ENCODE measurements around the gene MYRIP. TPM values are rescaled to one million over a fixed set of nuclear protein-coding genes. Genes with fewer than 3 reads are reported as not detected.
"Not testable (repeated sequence)": the region's sequence is repeated elsewhere in the genome, so short reads cannot be mapped to it uniquely, and the experiment has no call there.

The MYRIP gene
- polyA plus RNA-seq (ENCODE audit: insufficient read length in 12 of 12), result 1 to 10 TPM in 5 of 12 donors, under 1 TPM in 6, not detected in 1; 0.64 to 3.5 (median 0.93) TPM
- long read RNA-seq, donor 1, result 0 reads
- long read RNA-seq, donor 2, result 0 reads
- long read RNA-seq, donor 3, result 0 reads
- long read RNA-seq, donor 4, result 0 reads
- long read RNA-seq, donor 5, result 0 reads
- long read RNA-seq, donor 6, result 0 reads
- long read RNA-seq, donor 7, result 0 reads
- long read RNA-seq, donor 8, result 0 reads
- long read RNA-seq, donor 9, partial matches to known transcripts, result 0 of 13 reads
- long read RNA-seq, donor 9, other reads (novel, unspliced or antisense), result 13 of 13 reads
- long read RNA-seq, donor 10, result 0 reads
- long read RNA-seq, donor 11, result 0 reads

GRCh38 chr3:39809181-39809994 lies at the start of gene MYRIP:
TSS of gene MYRIP (plus strand) at chr3:39809609. CDS start at chr3:39900817, 91,208 bp downstream.
- DNase-seq, result no peak

DNA sequence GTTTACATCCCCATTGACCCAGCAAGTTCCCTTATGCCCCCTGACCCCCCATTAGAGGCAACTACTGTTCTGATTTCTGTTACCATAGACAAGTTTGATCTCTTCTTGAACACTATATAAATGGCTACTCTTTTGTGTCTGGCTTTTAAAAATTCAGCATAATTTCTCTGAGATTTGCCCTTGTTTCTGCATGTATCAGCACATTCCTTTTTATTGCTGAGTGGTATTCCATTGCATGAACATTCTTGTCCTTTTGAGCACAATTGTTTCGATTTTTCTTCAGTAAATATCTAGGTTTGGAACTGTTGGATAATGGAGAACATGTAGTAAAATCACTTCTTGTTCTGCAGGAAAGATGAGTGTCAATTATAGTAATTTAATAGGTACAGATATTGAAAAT lies 49.1 kb upstream of the MYRIP start:
- DNase-seq, result no peak

GRCh38 chr3:39762537-39763070 lies 46.8 kb upstream of the MYRIP start:
- DNase-seq, result no peak

DNA sequence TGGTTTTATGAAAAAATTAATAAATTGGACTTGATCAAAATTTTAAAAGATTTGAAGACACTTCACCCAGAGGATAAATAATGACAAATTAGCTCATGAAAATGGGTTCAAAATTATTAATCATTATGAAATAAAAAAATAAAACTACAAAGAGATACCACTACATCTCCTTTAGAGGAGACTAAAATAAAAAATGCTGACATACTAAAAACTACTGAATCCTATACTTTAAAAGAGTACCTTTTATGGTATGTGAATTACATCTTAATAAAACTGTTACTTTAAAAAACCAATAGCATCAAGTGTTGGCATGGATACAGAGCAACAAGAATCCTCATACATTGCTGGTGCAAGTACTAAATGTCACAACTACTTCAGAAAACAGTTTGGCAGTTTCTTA lies 46.0 kb upstream of the MYRIP start:
- DNase-seq, result no peak

- no peak for DNase-seq
Measured at GRCh38 chr3:39765575-39765974, 43.8 kb upstream of the MYRIP start.

GRCh38 chr3:39766433-39766832 lies 43.0 kb upstream of the MYRIP start:
- no peak for DNase-seq

DNA sequence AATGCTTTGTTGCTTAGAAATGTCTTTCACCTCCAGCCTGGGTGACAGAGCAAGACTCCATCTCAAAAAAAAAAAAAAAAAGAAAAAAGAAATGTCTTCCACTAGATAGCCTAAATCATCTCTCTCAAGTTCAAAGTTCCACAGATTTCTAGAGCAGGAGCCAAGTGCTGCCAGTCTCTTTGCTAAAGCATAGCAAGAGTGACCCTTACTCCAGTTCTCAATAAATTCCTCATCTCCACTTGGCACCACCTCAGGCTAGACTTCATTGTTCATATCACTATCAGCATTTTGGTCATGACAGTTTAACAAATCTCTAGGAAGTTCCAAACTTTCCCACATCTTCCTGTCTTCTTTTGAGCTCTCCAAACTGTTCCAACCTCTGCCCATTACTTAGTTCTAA lies 42.5 kb upstream of the MYRIP start:
- DNase-seq, result not testable (repeated sequence)

DNA sequence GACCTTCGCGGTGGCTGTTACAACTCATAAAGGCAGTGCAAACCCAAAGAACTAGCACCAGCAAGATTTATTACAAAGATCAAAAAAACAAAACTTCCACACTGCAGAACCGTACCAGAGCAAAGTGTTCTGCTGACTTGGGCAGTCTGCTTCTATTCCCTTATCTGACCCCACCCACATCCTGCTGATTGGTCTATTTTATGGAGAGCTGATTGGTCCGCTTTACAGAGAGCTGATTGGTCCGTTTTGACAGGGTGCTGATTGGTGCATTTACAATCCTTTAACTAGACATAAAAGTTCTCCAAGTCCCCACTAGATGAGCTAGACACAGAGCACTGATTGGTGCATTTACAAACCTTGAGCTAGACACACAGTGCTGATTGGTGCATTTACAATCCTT lies 31.2 kb upstream of the MYRIP start:
- not testable (repeated sequence) for DNase-seq

GRCh38 chr3:39779511-39780230 lies 29.7 kb upstream of the MYRIP start:
- DNase-seq, result no peak

DNA sequence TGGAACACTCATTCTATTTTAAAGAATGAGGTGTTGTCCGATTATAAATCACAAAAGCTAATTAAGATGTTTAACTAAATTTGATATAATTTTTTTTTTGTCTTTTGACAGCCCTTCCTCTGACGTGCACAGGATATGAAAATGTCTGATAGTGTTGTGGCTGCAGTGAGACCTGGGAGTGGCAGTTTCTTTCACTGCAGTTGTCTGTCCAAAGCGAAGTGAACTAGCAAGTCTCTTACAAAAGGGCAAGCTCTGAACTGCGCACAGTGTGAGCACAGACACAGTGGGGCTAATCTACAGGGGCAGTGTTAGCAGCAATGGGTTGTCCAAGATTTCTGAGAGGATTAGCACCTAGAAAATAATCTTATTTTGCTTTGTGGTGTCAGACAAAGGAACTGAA lies 29.1 kb upstream of the MYRIP start:
- no peak for DNase-seq

DNA sequence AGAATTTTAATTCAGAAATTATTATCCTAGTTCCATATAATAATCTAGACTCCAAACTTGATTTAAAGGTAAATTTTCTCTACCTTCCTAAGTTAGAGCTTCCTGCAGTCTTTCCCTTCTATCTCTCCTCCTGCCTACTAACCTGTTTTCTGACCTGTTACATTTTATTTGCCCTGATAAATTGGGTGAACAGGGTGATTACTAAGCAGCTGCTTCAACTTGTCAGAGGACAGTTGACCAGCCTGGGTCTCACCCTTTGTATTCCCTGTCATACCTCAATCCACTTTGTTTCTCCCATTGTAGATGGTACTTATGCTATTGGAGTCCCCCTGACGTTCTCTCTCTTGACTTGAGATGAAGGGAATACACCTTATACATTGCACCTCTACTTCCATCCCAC lies 28.4 kb upstream of the MYRIP start:
- DNase-seq, result no peak

DNA sequence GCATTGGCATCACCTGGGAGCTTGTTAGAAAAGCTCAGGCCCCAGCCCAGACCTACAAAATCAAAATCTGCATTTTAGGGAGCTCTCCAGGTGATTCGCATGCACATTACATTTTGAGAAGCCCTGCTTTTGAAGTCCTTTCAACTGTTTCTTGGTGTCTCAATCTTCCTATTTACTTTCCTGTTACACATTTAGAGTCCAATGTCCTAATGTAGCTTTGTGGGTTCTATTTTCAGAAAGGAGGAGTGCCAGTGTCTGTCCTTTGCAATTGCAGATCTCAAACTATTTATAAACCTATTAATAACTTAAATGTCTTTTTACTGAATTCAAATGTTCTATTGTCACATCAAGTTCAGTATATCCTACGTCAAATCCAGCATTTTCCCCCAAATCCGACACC lies 27.8 kb upstream of the MYRIP start:
- no peak for DNase-seq

DNA sequence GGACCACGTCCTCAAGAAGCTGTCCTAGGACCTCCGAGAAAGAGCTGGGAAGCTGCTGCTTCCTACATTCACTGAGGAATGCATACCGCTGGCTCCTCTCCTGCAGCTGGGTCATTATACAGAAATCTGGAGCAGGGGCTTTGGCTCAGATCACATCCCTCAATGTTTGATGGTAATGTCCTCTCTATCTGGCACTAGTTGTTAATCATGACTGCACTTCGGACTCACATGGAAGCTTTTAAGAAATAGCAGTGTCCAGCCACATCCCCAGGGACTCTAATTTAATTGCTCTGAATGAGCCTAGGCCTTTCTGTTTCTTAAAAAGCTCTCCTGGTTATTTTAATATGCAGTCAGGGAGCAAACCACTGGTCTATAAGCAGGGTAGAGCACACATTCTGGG lies 25.7 kb upstream of the MYRIP start:
- DNase-seq, result peak; percentile 33

GRCh38 chr3:39784922-39785321 lies 24.5 kb upstream of the MYRIP start:
- no peak for DNase-seq

GRCh38 chr3:39788128-39788883 lies 21.1 kb upstream of the MYRIP start:
- DNase-seq, result no peak

GRCh38 chr3:39791603-39792002 lies 17.8 kb upstream of the MYRIP start:
- no peak for DNase-seq

DNA sequence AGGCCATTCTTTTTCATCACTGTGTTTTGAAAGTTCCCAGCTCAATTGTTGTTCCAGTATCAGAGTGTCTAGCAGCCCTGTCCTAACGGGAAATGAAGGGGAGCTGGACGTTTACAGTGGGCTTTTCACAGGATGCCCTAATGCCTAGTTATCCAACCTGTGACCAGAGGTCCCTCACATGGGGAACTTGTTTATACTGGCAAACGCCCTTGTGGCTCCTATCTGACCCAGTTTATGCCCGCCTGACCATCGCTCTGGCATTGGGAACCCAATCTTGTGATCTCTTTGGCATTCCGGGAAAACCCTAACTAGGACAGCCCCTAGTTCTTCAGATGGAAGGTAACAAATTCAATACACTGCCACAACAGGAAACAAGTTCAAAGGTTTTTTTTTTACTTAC lies 14.5 kb upstream of the MYRIP start:
- no peak for DNase-seq

- DNase-seq, result no peak
Measured at GRCh38 chr3:39801216-39801615, 8.2 kb upstream of the MYRIP start.

DNA sequence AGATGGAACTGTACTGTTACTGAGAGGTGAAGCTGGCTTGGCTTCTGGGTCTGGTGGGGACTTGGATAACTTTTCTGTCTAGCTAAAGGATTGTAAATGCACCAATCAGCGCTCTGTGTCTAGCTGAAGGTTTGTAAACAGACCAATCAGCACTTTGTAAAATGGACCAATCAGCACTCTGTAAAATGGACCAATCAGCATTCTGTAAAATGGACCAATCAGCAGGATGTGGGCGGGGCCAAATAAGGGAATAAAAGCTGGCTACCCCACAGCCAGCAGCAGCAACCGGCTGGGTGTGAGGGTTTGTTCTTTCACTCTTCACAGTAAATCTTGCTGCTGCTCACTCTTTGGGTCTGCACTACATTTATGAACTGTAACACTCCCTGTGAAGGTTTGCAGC lies 6.9 kb upstream of the MYRIP start:
- DNase-seq, result not testable (repeated sequence)

DNA sequence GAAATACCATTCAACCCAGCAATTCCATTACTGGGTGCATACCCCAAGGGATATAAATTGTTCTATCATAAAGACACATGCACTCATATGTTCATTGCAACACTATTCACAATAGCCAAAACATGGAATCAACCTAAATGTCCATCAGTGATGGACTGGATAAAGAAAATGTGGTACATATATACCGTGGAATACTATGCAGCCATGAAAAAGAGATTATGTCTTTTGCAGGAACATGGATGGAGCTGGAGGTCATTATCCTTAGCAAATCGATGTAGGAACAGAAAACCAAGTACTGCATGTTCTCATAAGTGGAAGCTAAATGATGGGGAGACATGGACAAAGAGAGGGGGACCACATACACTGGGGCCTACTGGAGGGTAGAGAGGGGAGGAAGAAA lies 5.5 kb upstream of the MYRIP start:
- no peak for DNase-seq

GRCh38 chr3:39804951-39805350 lies 4.5 kb upstream of the MYRIP start:
- no peak for DNase-seq

- no peak for DNase-seq
Measured at GRCh38 chr3:39805650-39806049, 3.8 kb upstream of the MYRIP start.

All from muscle of arm (tissue), 14 donors.